ENCODE results near the gene CRYM.
"Not testable (repeated sequence)": the region's sequence is repeated elsewhere in the genome, so short reads cannot be mapped to it uniquely, and the experiment has no call there.

Gene CRYM

GRCh38 chr16:21248179-21248578 is 29.9 kb downstream of the CRYM start:
- not testable (repeated sequence) for DNase-seq (ENCODE audit: low read depth in 2 of 2)

DNA sequence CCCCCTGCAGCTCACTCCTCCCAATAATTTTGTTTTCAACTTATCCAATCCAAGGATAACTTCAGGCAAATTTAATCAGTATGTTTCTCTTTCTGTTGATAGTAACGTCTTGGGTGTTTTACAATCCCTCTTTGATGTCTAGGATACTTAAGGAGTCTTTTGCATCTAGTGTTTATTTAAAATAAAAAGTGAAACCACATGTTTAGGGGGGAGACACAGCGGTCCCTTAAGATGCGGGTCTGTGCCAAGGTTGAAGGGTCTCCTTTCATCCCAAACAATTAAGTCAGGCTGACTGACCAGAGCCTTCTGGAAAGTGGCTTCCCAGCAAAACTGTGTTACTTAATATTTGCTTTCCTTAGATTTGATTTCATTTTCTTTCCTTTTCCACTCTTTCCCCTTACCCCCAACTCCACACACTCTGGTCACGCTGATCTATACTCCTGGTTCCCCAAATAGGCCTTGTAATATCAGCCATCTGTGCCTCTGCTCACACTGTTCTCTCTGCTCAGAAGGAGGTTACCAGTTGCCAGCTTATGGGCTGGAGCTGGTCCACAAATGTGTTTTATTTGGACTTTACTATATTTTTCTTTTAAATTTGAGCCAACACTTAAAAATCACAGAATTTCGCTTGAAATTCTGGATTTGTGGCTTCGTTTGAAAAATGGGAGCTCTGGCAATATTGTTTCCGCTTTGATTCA is 33.4 kb downstream of the CRYM start:
- no peak for DNase-seq (ENCODE audit: low read depth in 2 of 2)

DNA sequence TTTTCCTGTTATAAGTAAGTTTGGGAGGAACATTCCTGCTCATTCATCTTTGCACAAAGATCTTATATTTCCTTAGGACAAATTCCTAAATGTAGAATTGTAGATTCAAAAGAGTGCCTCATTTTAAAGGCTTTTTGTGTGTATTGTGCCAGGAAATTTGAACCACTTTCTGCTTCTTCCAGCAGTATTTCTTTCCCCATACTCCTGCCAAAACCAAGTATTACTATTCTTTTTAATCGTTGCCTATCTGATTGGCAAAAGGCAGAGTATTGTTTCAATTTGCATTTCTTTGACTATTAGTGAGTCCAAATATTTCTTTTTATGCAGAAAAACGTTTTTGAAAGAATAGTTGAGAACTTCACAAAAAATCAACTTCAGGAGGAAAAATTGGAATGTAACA is 35.3 kb downstream of the CRYM start:
- DNase-seq (ENCODE audit: low read depth in 2 of 2) = no peak

DNA sequence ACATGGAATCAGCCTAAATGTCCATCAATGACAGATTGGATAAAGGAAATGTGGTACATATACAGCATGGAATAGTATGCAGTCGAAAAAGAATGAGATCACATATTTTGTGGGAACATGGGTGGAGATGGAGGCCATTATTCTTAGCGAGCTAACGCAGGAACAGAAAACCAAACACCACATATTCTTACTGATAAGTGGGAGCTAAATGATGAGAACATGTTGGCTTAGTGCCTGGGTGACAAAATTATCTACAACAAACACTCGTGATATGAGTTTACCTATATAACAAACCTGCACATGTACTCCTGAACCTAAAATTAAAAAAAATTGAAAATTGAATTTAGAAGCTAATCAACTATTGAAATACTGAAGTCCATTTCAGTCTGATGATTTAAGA is 38.4 kb downstream of the CRYM start:
- no peak for DNase-seq (ENCODE audit: low read depth in 2 of 2)

GRCh38 chr16:21236831-21237230 is 41.3 kb downstream of the CRYM start:
- DNase-seq (ENCODE audit: low read depth in 2 of 2) = no peak

GRCh38 chr16:21235199-21235585 is 42.9 kb downstream of the CRYM start:
- no peak for DNase-seq (ENCODE audit: low read depth in 2 of 2)

- no peak for DNase-seq (ENCODE audit: low read depth in 2 of 2)
These were observed 44.5 kb downstream of the CRYM start, which contains the start of gene ANKS4B for GRCh38 chr16:21233521-21234150. Gene ANKS4B (plus strand): TSS chr16:21233699. CDS start chr16:21233738, 39 bp downstream.

DNA sequence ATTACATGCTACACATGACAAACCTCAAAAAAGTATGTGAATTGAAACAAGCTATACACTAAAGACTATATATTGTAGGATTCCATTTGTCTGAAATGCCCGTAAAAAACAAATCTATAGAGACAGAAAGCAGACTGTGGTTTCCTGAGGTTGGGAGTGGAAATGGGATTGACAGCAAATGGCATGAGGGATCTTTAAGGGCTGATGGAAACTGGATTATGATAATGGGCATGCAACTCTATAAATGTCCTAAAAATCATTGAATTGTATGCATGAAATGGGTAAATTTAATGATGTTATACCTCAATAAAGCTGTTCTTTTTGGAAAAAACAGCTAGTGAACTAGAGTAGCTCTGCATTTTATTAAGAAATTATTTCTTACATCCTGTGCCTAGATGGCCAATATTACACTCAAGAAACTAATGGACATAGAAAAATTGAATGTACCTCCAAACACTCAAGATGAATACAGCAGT is 45.0 kb downstream of the CRYM start:
- no peak for DNase-seq (ENCODE audit: low read depth in 2 of 2)

DNA sequence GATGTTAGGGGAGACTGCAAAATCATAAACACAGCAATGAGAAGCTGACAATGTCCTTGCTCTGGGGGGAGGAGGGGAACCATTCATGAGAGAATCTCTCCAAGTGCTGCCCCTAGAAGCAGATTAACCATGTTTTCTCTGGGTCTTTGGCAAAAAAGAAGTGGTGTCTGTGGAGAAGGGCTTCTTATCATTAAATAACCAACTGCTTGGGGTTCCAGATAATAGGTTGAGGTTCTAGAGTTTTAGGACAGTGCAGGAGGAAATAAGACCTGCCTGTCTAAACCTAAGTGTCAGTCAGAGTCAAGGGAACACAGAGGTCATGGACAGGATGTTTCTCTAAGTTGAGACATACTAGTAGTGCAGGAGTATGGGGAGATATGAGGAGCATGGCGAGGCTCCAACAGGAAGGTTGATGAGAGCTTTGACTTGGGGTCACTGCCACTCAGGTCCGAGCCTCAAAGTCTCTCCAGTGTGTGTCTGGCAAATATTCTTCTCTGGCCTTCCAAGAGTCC is 49.7 kb downstream of the CRYM start:
- DNase-seq (ENCODE audit: low read depth in 2 of 2) = no peak

DNA sequence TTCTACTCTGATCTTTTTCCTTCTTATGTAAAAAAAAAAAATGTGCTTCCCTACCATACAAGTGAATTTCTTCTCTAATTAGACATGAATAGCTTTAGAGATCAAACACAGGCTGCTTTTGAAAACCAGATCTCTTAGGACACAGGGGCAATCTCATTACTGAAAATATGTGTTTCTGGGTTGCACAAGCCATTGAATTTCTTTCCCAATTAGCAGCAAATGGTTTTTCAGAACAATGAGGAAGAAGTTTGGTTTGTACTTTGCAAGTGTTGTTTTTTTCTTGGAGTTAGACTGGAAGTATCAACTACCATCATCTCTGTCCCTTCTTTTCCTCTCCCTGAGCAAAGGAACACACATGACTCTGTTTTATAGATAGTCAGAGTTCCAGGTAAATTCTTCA is 50.2 kb downstream of the CRYM start:
- DNase-seq (ENCODE audit: low read depth in 2 of 2) = no peak

DNA sequence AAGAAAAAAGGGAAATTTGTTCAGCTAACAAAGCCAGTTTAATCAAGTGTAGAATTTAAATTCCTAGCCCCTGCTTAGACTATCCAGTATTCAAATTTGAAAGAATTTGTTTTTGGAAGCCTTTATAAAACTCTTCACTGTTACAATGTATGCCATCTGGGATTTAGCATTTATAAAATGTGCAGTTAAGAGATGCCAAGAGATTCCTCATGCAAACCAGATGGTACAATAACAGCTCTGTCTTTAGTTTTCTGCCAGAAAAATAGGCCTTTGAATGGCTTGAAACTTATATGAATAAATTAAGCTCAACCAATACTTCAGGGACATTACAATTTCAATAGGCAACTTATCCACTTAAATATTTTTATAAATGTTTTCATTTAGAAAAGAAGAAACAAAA is 51.3 kb downstream of the CRYM start:
- DNase-seq (ENCODE audit: low read depth in 2 of 2) = no peak

- DNase-seq (ENCODE audit: low read depth in 2 of 2) = no peak
These were observed 53.3 kb downstream of the CRYM start for GRCh38 chr16:21224800-21225199.

GRCh38 chr16:21223787-21224186 is 54.3 kb downstream of the CRYM start:
- no peak for DNase-seq (ENCODE audit: low read depth in 2 of 2)

GRCh38 chr16:21222495-21223337 is 55.4 kb downstream of the CRYM start:
- DNase-seq (ENCODE audit: low read depth in 2 of 2) = no peak

- DNase-seq (ENCODE audit: low read depth in 2 of 2) = no peak
These were observed 58.5 kb downstream of the CRYM start for GRCh38 chr16:21219551-21219950.

- DNase-seq (ENCODE audit: low read depth in 2 of 2) = no peak
These were observed 59.9 kb downstream of the CRYM start for GRCh38 chr16:21218153-21218552.

DNA sequence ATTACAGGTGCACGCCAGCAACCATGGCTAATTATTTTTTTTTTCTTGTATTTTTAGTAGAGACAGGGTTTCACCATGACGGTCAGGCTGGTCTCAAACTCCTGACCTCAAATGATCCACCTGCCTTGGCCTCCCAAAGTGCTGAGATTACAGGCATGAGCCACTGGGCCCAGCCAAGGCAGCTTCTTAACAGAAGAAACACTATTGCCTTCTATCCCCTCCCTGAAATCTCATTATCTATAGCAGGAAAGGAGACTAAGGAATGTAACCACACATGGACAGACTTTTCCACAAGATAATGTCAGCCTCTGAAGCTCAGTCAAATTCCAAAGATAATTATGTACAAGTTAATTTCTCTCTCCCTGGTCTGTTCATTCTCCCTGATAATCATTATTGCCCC is 61.0 kb downstream of the CRYM start:
- DNase-seq (ENCODE audit: low read depth in 2 of 2) = no peak

GRCh38 chr16:21214086-21214485 is 64.0 kb downstream of the CRYM start:
- DNase-seq (ENCODE audit: low read depth in 2 of 2) = no peak

DNA sequence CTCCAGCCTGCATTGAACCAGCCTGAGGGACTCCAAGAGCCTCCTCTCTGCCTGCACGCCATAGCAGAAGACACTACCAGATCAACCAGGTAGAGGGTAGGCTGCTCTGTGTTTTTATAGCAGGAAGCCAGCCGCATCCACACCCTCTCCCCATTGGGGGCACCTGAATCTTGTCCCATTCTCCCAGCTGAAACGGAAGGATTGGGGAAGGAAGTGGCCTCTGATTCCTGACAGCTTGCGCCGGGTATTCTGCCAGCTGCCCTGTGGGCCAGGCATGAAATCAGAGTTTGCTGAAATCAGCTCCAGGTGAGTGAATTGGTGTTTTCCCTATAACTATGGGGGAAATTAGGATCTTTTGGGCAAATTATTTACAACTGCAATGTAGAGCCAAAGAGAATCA is 66.6 kb downstream of the CRYM start, which contains the start of gene ZP2:
Gene ZP2, minus strand, starts transcription at position 89 of the 400 bp plus-strand sequence. Its CDS starts 27 bp downstream, at position 62.
- no peak for DNase-seq (ENCODE audit: low read depth in 2 of 2)
